ENCODE measurements around the gene BTN2A1.

- TF ChIP-seq CTCF (IDR thresholded peaks at IDR 0.05; ENCODE audit: low read depth, low read length) = no peak
- TF ChIP-seq POLR2A (IDR thresholded peaks at IDR 0.05; ENCODE audit: extremely low read depth, insufficient read length) = no peak
Observed at GRCh38 chr6:26454631-26455030, 3.1 kb upstream of the BTN2A1 start.
